Spleen (tissue), 7 donors: ENCODE results near the gene BPTF.
A peak's percentile ranks its signal among the peaks of the same experiment; 100 is the strongest.
"Not testable (repeated sequence)": the region's sequence is repeated elsewhere in the genome, so short reads cannot be mapped to it uniquely, and the experiment has no call there.

ENCODE experiments used
- POLR2A ChIP-seq, 3 donors: fragments of 450-650 bp; IDR thresholded peaks; one replicate each; pipeline ENCODE4 v1.5.1; 2017; ENCODE audit warnings: antibody characterized with exemption in 3 of 3, mild to moderate bottlenecking in 1 of 3
- TF ChIP-seq, protein P1 (sequence below), 11 experiments: fragments of 200-600 bp in 7 of 11; fragments of 450-650 bp in 4 of 11; sonication (generic) in 4 of 11; IDR thresholded peaks in 8 of 11; conservative IDR thresholded peaks in 3 of 11; 1 replicate in 7 of 11; 2 replicates in 4 of 11; pipeline versions ENCODE4 v1.4.0 to v1.8.0; 2016 to 2021; ENCODE audit warnings: antibody characterized with exemption in 11 of 11, inconsistent platforms in 4 of 11, mild to moderate bottlenecking in 1 of 11
- donor health status: DM: no; HTN: no; CAD: no; lungs with moderate emphysema.
- donor health status: DM: no; HTN: no; CAD: no.
- donor health status: DM: no; HTN: no; CAD: no.

DNA sequence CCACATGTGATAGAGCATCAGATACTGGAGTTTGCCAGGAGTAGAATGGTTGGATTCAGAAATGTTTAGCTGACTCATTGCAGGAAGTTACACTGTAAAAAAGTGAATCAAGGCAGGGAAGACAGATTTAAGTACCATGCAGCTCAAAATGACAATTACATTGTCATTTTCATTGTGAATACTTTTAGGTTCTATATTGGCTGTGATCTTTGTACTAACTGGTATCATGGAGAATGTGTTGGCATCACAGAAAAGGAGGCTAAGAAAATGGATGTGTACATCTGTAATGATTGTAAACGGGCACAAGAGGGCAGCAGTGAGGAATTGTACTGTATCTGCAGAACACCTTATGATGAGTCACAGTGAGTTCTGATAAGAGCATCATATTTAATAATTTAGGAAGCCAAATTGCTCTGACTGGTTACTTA lies 137.9 kb downstream of the BPTF start:
- TF ChIP-seq, protein P1, sequence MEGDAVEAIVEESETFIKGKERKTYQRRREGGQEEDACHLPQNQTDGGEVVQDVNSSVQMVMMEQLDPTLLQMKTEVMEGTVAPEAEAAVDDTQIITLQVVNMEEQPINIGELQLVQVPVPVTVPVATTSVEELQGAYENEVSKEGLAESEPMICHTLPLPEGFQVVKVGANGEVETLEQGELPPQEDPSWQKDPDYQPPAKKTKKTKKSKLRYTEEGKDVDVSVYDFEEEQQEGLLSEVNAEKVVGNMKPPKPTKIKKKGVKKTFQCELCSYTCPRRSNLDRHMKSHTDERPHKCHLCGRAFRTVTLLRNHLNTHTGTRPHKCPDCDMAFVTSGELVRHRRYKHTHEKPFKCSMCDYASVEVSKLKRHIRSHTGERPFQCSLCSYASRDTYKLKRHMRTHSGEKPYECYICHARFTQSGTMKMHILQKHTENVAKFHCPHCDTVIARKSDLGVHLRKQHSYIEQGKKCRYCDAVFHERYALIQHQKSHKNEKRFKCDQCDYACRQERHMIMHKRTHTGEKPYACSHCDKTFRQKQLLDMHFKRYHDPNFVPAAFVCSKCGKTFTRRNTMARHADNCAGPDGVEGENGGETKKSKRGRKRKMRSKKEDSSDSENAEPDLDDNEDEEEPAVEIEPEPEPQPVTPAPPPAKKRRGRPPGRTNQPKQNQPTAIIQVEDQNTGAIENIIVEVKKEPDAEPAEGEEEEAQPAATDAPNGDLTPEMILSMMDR (IDR thresholded peaks at IDR 0.05 in 8 of 11, conservative IDR thresholded peaks at IDR 0.05 in 3 of 11): peak; percentile 37 to 81 (median 71)
- not testable (repeated sequence) for TF ChIP-seq POLR2A (IDR thresholded peaks at IDR 0.05)
